Measurements from ENCODE around the gene SLC25A19.

Gene SLC25A19

GRCh38 chr17:75252039-75252816, 37.0 kb downstream of the SLC25A19 start:
- peaks cover 62% of the 10 kb centered on the region for H3K79me2 ChIP-seq (ENCODE audit: control insufficient read depth, low read length)
- no peaks in the 10 kb centered on the region for H4K20me1 ChIP-seq (ENCODE audit: control insufficient read depth, insufficient read depth, low read depth, low read length)
- no peak for TF ChIP-seq CTCF (IDR thresholded peaks at IDR 0.05; ENCODE audit: low read depth, low read length, poor library complexity, severe bottlenecking)
- TF ChIP-seq EZH2phosphoT487 (IDR thresholded peaks at IDR 0.05; ENCODE audit: borderline replicate concordance, low read length): no peak
- no peaks in the 10 kb centered on the region for H3K9me2 ChIP-seq (replicated peaks; ENCODE audit: control insufficient read depth, low read length)
- peak overlapping the region; percentile 41 for H3K4me3 ChIP-seq (ENCODE audit: low read length)
- peak overlapping the region; percentile 60 for H3K4me2 ChIP-seq (ENCODE audit: low read length)
- 0 out of 2 replicates have a peak, but pooled peaks cover 3% of the 10 kb centered on the region for H3F3A ChIP-seq (ENCODE audit: control insufficient read depth, insufficient read depth)
- peaks cover 6% of the 10 kb centered on the region for H3K36me3 ChIP-seq (ENCODE audit: control insufficient read depth, low read length)
- no peaks in the 10 kb centered on the region for H3K27me3 ChIP-seq (ENCODE audit: control insufficient read depth, low read length)
- peaks cover 30% of the 10 kb centered on the region for H3K4me1 ChIP-seq (ENCODE audit: control insufficient read depth, low read length)
- no peaks in the 10 kb centered on the region for H3K9me3 ChIP-seq (ENCODE audit: control insufficient read depth, insufficient read depth, low read length)
- H3K27ac ChIP-seq (ENCODE audit: low read depth, low read length): peak overlapping the region; percentile 40

- H3K27ac ChIP-seq (ENCODE audit: low read depth, low read length): no peak overlapping the region
- TF ChIP-seq EZH2phosphoT487 (IDR thresholded peaks at IDR 0.05; ENCODE audit: borderline replicate concordance, low read length) (no peak), CTCF (IDR thresholded peaks at IDR 0.05; ENCODE audit: low read depth, low read length, poor library complexity, severe bottlenecking) (no peak)
- no peak overlapping the region for H3K4me3 ChIP-seq (ENCODE audit: low read length)
- H3F3A ChIP-seq (ENCODE audit: control insufficient read depth, insufficient read depth): 0 out of 2 replicates have a peak, but pooled peaks cover 3% of the 10 kb centered on the region
- H3K9me2 ChIP-seq (replicated peaks; ENCODE audit: control insufficient read depth, low read length): no peaks in the 10 kb centered on the region
- no peaks in the 10 kb centered on the region for H3K27me3 ChIP-seq (ENCODE audit: control insufficient read depth, low read length)
- H3K36me3 ChIP-seq (ENCODE audit: control insufficient read depth, low read length): peaks cover 24% of the 10 kb centered on the region
- H3K79me2 ChIP-seq (ENCODE audit: control insufficient read depth, low read length): peaks cover 61% of the 10 kb centered on the region
- peaks cover 46% of the 10 kb centered on the region for H3K4me1 ChIP-seq (ENCODE audit: control insufficient read depth, low read length)
- H3K4me2 ChIP-seq (ENCODE audit: low read length): peak overlapping the region; percentile 35; the same call in 1 of the 2 replicates
- no peaks in the 10 kb centered on the region for H3K9me3 ChIP-seq (ENCODE audit: control insufficient read depth, insufficient read depth, low read length)
- no peaks in the 10 kb centered on the region for H4K20me1 ChIP-seq (ENCODE audit: control insufficient read depth, insufficient read depth, low read depth, low read length)
These were observed 39.2 kb downstream of the SLC25A19 start for GRCh38 chr17:75250009-75250471.

- Histone ChIP-seq H3K4me1 (ENCODE audit: control insufficient read depth, low read length) (peaks cover 51% of the 10 kb centered on the region), H3K36me3 (ENCODE audit: control insufficient read depth, low read length) (peaks cover 29% of the 10 kb centered on the region), H3K27ac (ENCODE audit: low read depth, low read length) (no peak overlapping the region), H3K9me2 (replicated peaks; ENCODE audit: control insufficient read depth, low read length) (no peaks in the 10 kb centered on the region), H3F3A (ENCODE audit: control insufficient read depth, insufficient read depth) (0 out of 2 replicates have a peak, but pooled peaks cover 3% of the 10 kb centered on the region), H3K27me3 (ENCODE audit: control insufficient read depth, low read length) (no peaks in the 10 kb centered on the region), H3K9me3 (ENCODE audit: control insufficient read depth, insufficient read depth, low read length) (no peaks in the 10 kb centered on the region), H3K4me2 (ENCODE audit: low read length) (no peak overlapping the region), H3K79me2 (ENCODE audit: control insufficient read depth, low read length) (peaks cover 61% of the 10 kb centered on the region), H4K20me1 (ENCODE audit: control insufficient read depth, insufficient read depth, low read depth, low read length) (no peaks in the 10 kb centered on the region), H3K4me3 (ENCODE audit: low read length) (no peak overlapping the region)
- TF ChIP-seq EZH2phosphoT487 (IDR thresholded peaks at IDR 0.05; ENCODE audit: borderline replicate concordance, low read length) (no peak), CTCF (IDR thresholded peaks at IDR 0.05; ENCODE audit: low read depth, low read length, poor library complexity, severe bottlenecking) (no peak)
These were observed 39.7 kb downstream of the SLC25A19 start for GRCh38 chr17:75249564-75249963.

Measured in DOHH2 (cell line).